ENCODE measurements around the gene FOXC2.

Gene FOXC2

GRCh38 chr16:86575754-86576557, 9.3 kb downstream of the FOXC2 start:
- no peak overlapping the region for H3K4me3 ChIP-seq (ENCODE audit: low read depth in 1 of 2, low read length in 2 of 2)
- H3K27me3 ChIP-seq (ENCODE audit: insufficient read depth, low read length, poor library complexity): no peaks in the 10 kb centered on the region
- no peak for DNase-seq
- no peak overlapping the region for H3K27ac ChIP-seq (ENCODE audit: low read length)
- H2AFZ ChIP-seq (ENCODE audit: low read depth, low read length): no peak overlapping the region
- no peaks in the 10 kb centered on the region for H3K9me3 ChIP-seq (ENCODE audit: insufficient read depth, low read length, severe bottlenecking)
- no peaks in the 10 kb centered on the region for H3K4me1 ChIP-seq (ENCODE audit: insufficient read depth, low read length)
- no peaks in the 10 kb centered on the region for H4K20me1 ChIP-seq (ENCODE audit: insufficient read depth, low read length)
- no peak for ATAC-seq (ENCODE audit: insufficient read depth, low read depth)
- H3K4me2 ChIP-seq (ENCODE audit: insufficient read depth, low read length): no peak overlapping the region
- no peaks in the 10 kb centered on the region for H3K79me2 ChIP-seq (ENCODE audit: insufficient read depth, low read length)
- no peak for TF ChIP-seq EZH2 (IDR thresholded peaks at IDR 0.05; ENCODE audit: borderline replicate concordance, low read depth, low read length, severe bottlenecking)
- TF ChIP-seq, protein P1, sequence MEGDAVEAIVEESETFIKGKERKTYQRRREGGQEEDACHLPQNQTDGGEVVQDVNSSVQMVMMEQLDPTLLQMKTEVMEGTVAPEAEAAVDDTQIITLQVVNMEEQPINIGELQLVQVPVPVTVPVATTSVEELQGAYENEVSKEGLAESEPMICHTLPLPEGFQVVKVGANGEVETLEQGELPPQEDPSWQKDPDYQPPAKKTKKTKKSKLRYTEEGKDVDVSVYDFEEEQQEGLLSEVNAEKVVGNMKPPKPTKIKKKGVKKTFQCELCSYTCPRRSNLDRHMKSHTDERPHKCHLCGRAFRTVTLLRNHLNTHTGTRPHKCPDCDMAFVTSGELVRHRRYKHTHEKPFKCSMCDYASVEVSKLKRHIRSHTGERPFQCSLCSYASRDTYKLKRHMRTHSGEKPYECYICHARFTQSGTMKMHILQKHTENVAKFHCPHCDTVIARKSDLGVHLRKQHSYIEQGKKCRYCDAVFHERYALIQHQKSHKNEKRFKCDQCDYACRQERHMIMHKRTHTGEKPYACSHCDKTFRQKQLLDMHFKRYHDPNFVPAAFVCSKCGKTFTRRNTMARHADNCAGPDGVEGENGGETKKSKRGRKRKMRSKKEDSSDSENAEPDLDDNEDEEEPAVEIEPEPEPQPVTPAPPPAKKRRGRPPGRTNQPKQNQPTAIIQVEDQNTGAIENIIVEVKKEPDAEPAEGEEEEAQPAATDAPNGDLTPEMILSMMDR (IDR thresholded peaks at IDR 0.05; ENCODE audit: borderline replicate concordance, extremely low read depth, low read length, poor library complexity, severe bottlenecking): no peak
- no peak overlapping the region for H3K9ac ChIP-seq (ENCODE audit: low read depth, low read length)
- H3K36me3 ChIP-seq (ENCODE audit: insufficient read depth, low read length): no peaks in the 10 kb centered on the region

GRCh38 chr16:86576591-86577313, 10.1 kb downstream of the FOXC2 start:
- no peak overlapping the region for H3K9ac ChIP-seq (ENCODE audit: low read depth, low read length)
- ATAC-seq (ENCODE audit: insufficient read depth, low read depth) (no peak), DNase-seq (no peak)
- H3K79me2 ChIP-seq (ENCODE audit: insufficient read depth, low read length): no peaks in the 10 kb centered on the region
- H4K20me1 ChIP-seq (ENCODE audit: insufficient read depth, low read length): no peaks in the 10 kb centered on the region
- H3K27me3 ChIP-seq (ENCODE audit: insufficient read depth, low read length, poor library complexity): no peaks in the 10 kb centered on the region
- TF ChIP-seq, protein P1 (IDR thresholded peaks at IDR 0.05; ENCODE audit: borderline replicate concordance, extremely low read depth, low read length, poor library complexity, severe bottlenecking): no peak
- TF ChIP-seq EZH2 (IDR thresholded peaks at IDR 0.05; ENCODE audit: borderline replicate concordance, low read depth, low read length, severe bottlenecking): no peak
- no peak overlapping the region for H3K4me2 ChIP-seq (ENCODE audit: insufficient read depth, low read length)
- H2AFZ ChIP-seq (ENCODE audit: low read depth, low read length): no peak overlapping the region
- H3K4me1 ChIP-seq (ENCODE audit: insufficient read depth, low read length): no peaks in the 10 kb centered on the region
- no peak overlapping the region for H3K27ac ChIP-seq (ENCODE audit: low read length)
- H3K4me3 ChIP-seq (ENCODE audit: low read depth in 1 of 2, low read length in 2 of 2): no peak overlapping the region
- no peaks in the 10 kb centered on the region for H3K9me3 ChIP-seq (ENCODE audit: insufficient read depth, low read length, severe bottlenecking)
- no peaks in the 10 kb centered on the region for H3K36me3 ChIP-seq (ENCODE audit: insufficient read depth, low read length)

- Histone ChIP-seq H3K79me2 (ENCODE audit: insufficient read depth, low read length) (no peaks in the 10 kb centered on the region), H4K20me1 (ENCODE audit: insufficient read depth, low read length) (no peaks in the 10 kb centered on the region), H3K9me3 (ENCODE audit: insufficient read depth, low read length, severe bottlenecking) (no peaks in the 10 kb centered on the region), H2AFZ (ENCODE audit: low read depth, low read length) (no peak overlapping the region), H3K4me1 (ENCODE audit: insufficient read depth, low read length) (no peaks in the 10 kb centered on the region), H3K36me3 (ENCODE audit: insufficient read depth, low read length) (no peaks in the 10 kb centered on the region), H3K4me2 (ENCODE audit: insufficient read depth, low read length) (no peak overlapping the region), H3K9ac (ENCODE audit: low read depth, low read length) (no peak overlapping the region), H3K4me3 (ENCODE audit: low read depth in 1 of 2, low read length in 2 of 2) (no peak overlapping the region), H3K27ac (ENCODE audit: low read length) (no peak overlapping the region), H3K27me3 (ENCODE audit: insufficient read depth, low read length, poor library complexity) (no peaks in the 10 kb centered on the region)
- ATAC-seq (ENCODE audit: insufficient read depth, low read depth) (no peak), DNase-seq (no peak)
- no peak for TF ChIP-seq EZH2 (IDR thresholded peaks at IDR 0.05; ENCODE audit: borderline replicate concordance, low read depth, low read length, severe bottlenecking)
- TF ChIP-seq, protein P1 (IDR thresholded peaks at IDR 0.05; ENCODE audit: borderline replicate concordance, extremely low read depth, low read length, poor library complexity, severe bottlenecking): no peak
Measured at GRCh38 chr16:86577314-86577971, 10.8 kb downstream of the FOXC2 start.
